ENCODE measurements around the gene UNC13C. TPM values are rescaled to one million over a fixed set of nuclear protein-coding genes. Genes with fewer than 3 reads are reported as not detected.

The UNC13C gene
- total RNA-seq, 1 donor from 2014 or later, result 3.7 TPM

DNA sequence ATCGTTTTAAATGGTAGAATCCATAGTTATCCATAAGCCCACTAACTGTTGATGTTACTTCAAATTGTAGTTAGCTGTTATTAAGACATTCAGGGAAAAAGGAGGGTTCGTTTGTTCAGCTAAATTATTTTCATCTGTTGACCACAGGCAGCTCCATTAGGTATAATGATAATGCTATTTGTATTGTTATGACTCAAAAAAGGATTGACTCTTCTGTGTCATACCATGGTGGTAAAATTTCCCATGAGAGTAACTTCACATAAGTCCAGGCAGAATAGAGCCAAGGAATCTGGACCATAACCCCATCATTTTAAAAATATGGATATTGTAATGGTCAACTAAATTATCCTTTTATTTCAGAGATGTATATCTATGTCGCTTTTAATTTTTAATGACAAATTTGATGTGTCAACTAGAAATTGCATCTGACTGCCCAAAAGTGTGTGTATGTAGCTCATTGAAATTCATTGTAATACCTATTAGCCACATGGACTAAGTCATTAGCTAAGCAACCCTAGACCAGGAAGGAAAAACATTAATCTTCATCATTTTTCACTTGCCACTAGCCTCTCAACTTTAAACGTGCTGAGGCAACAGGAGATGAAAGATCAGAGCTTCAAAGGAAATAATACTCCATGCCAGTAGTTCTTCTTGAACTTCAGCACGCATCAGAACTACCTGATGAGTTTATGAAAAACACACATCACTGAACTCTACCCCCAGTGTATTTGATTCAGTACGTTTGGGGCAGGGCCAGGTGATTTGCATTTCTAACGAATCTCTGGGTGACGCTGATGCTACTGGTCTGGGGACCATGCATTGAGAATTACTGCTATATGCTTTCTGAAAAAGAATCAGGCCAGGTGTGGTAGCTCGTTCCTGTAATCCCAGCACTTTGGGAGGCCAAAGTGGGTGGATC lies 537.7 kb downstream of the UNC13C start:
- Mint-ChIP-seq H3K4me1 (ENCODE audit: unreplicated experiment) (no peaks in the 10 kb centered on the region), H3K27ac (no peak overlapping the region)

DNA sequence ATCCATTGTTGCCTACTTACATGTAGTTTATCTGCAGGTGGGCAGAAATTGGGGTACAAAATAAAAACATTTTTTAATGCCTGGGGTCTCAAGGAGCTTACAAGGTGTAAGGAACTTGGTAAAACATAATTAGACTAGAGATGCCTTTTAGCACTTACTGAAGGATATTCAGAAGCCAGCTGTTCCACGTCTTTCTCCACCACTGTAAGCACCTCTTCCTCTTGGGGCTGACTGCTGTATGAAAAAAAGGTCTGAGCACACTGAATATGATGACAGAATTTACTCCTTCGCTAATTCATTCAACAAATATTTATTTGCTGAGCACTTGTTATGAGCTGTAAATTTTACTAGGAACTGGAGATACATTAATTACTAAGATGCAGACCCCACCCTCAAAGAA lies 539.1 kb downstream of the UNC13C start:
- Mint-ChIP-seq H3K9me3 (no peaks in the 10 kb centered on the region), H3K4me1 (ENCODE audit: unreplicated experiment) (no peaks in the 10 kb centered on the region), H3K27ac (no peak overlapping the region), H3K27me3 (no peaks in the 10 kb centered on the region), H3K4me3 (no peak overlapping the region), H3K36me3 (no peaks in the 10 kb centered on the region)
- TF ChIP-seq, protein P1, sequence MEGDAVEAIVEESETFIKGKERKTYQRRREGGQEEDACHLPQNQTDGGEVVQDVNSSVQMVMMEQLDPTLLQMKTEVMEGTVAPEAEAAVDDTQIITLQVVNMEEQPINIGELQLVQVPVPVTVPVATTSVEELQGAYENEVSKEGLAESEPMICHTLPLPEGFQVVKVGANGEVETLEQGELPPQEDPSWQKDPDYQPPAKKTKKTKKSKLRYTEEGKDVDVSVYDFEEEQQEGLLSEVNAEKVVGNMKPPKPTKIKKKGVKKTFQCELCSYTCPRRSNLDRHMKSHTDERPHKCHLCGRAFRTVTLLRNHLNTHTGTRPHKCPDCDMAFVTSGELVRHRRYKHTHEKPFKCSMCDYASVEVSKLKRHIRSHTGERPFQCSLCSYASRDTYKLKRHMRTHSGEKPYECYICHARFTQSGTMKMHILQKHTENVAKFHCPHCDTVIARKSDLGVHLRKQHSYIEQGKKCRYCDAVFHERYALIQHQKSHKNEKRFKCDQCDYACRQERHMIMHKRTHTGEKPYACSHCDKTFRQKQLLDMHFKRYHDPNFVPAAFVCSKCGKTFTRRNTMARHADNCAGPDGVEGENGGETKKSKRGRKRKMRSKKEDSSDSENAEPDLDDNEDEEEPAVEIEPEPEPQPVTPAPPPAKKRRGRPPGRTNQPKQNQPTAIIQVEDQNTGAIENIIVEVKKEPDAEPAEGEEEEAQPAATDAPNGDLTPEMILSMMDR (conservative IDR thresholded peaks at IDR 0.05), result no peak
- no peak for DNase-seq (ENCODE audit: extremely low spot score, unreplicated experiment)

More for the DNA sequence above, 537.7 kb downstream of the UNC13C start:
- Mint-ChIP-seq H3K27me3 (no peaks in the 10 kb centered on the region), H3K36me3 (no peaks in the 10 kb centered on the region), H3K9me3 (no peaks in the 10 kb centered on the region), H3K4me3 (no peak overlapping the region)
- TF ChIP-seq, protein P1 (conservative IDR thresholded peaks at IDR 0.05), result no peak
- no peak for DNase-seq (ENCODE audit: extremely low spot score, unreplicated experiment)

DNA sequence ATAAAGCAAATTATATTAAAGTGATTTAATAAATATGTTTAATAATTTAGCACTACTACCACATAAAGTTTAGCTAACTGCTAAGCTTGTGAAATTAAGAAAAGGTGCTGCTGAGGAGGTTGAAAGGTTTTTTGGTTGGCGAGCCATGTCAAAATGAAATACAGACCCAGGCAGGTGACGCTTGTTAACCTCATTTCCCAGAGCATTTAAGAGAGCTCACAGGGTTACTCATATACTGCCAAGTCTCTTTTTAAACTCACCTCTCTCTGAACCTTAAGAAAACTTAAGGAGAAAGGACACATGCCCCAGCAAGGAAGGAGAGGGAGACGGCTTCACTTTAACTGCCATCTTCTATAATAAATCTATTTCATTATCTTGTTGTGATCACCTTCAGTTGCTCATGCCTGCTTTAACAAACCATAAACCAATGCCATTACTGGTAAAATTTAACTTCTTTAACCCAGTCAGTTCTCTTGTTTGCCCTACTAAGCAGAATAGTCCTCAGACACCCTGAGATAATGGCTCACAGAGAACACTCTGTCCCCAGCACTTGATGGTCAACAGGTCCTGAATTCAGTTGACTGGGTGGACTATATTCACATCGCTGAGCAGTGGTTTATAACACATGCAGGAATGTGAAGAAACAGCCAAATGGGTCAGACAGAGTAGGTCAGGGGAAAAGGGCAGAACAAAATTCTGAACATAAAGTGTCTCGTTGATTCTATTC lies 540.1 kb downstream of the UNC13C start:
- Mint-ChIP-seq H3K27me3 (no peaks in the 10 kb centered on the region), H3K4me1 (ENCODE audit: unreplicated experiment) (no peaks in the 10 kb centered on the region), H3K27ac (no peak overlapping the region), H3K4me3 (no peak overlapping the region), H3K36me3 (no peaks in the 10 kb centered on the region), H3K9me3 (no peaks in the 10 kb centered on the region)
- TF ChIP-seq, protein P1 (conservative IDR thresholded peaks at IDR 0.05), result no peak
- no peak for DNase-seq (ENCODE audit: extremely low spot score, unreplicated experiment)

DNA sequence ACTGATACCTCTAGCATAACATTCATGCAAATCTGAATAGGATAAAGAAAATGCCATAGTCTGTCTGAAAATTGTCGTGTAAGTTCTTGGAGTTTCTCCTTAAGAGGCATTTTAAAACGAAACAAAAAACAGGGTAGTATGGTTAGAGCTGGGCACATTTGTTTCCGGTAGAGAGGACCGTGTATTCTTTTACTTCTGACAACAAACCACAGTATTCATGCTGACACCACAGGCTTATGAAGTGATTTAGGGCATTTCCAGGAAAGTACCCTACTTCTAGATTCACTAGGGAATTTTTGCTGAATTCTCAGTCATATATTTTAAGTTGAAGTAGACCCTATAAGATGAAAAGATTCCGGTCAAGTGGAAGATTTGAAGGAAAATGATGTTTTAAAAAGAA lies 541.3 kb downstream of the UNC13C start:
- TF ChIP-seq, protein P1 (conservative IDR thresholded peaks at IDR 0.05), result no peak
- no peak overlapping the region for H3K4me3 Mint-ChIP-seq
- no peak for DNase-seq (ENCODE audit: extremely low spot score, unreplicated experiment)
- no peaks in the 10 kb centered on the region for H3K9me3 Mint-ChIP-seq
- H3K27me3 Mint-ChIP-seq, result no peaks in the 10 kb centered on the region
- no peak overlapping the region for H3K27ac Mint-ChIP-seq
- H3K4me1 Mint-ChIP-seq (ENCODE audit: unreplicated experiment), result no peaks in the 10 kb centered on the region
- no peaks in the 10 kb centered on the region for H3K36me3 Mint-ChIP-seq

DNA sequence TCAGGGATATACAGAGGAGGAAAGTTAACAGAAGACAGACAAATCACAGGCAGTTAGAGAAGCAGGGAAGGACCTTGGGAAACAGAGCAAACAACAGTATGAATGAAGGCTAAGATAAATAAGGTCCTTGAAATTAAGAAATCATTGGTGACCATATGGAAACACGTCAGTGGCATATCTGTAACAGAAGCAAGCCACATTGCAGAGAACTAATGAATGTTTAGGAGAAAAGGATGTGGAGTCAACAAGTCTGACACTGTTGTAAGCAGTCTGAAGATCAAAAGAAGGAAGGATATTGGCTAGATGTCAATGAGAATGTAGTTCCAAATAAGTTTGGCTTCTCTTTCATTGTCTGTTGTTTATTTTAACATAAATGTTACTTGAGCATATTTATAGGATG lies 542.4 kb downstream of the UNC13C start:
- Mint-ChIP-seq H3K9me3 (no peaks in the 10 kb centered on the region), H3K27ac (no peak overlapping the region), H3K4me1 (ENCODE audit: unreplicated experiment) (no peaks in the 10 kb centered on the region), H3K4me3 (no peak overlapping the region), H3K27me3 (no peaks in the 10 kb centered on the region), H3K36me3 (no peaks in the 10 kb centered on the region)
- DNase-seq (ENCODE audit: extremely low spot score, unreplicated experiment), result no peak
- TF ChIP-seq, protein P1 (conservative IDR thresholded peaks at IDR 0.05), result no peak
